ENCODE data around the gene PAPLN. TPM values are rescaled to one million over a fixed set of nuclear protein-coding genes. Genes with fewer than 3 reads are reported as not detected.

Gene PAPLN
- total and polyA plus RNA-seq, 9 of the 15 experiments (the other 6 are each of a cell fraction or from before 2014, with no cell fraction given) = 0.43 to 3.5 (median 1.7) TPM

- TF ChIP-seq PBX2 (CRISPR knock-in tag; IDR thresholded peaks at IDR 0.05; ENCODE audit: low read depth) (no peak), PBX2 (tag; conservative IDR thresholded peaks at IDR 0.05; ENCODE audit: low read depth) (peak; percentile 69), KLF16 (IDR thresholded peaks at IDR 0.05) (no peak), CTBP1 (IDR thresholded peaks at IDR 0.05; ENCODE audit: borderline replicate concordance) (no peak), FOXP1 (CRISPR knock-in tag; IDR thresholded peaks at IDR 0.05) (no peak), MEIS2 (IDR thresholded peaks at IDR 0.05; ENCODE audit: partially characterized antibody) (peak; percentile 87)
Measured at GRCh38 chr14:73323896-73324399, 86.6 kb downstream of the PAPLN start (continued).

Small RNA genes lying within 50 kb of the gene (small RNA-seq; reads per million reads assigned to genes)
- gene AC004858.1 (not detected), gene RNU6-419P (not detected)

Other genes with a start within 250 kb of the PAPLN start
- gene ZFYVE1, start 210.4 kb upstream of the PAPLN start, total RNA-seq (2014; rRNA removed) = 2.4 and 5.5 TPM in 2 replicates
- gene ZFYVE1, start 210.4 kb upstream of the PAPLN start, total RNA-seq (2014; rRNA removed; fragmentation: Illumina TruSeq; extraction: Trizol) = 2.8 and 3.0 TPM in 2 replicates
- 2.4 and 2.5 TPM in 2 replicates for gene ZFYVE1, start 210.4 kb upstream of the PAPLN start, total RNA-seq (2015; rRNA removed; fragmentation: Illumina TruSeq; extraction: Trizol)
- 3.2 and 4.9 TPM in 2 replicates for gene ZFYVE1, start 210.4 kb upstream of the PAPLN start, total RNA-seq (2021)
- 4.4 and 5.0 TPM in 2 replicates for gene ZFYVE1, start 210.4 kb upstream of the PAPLN start, polyA plus RNA-seq (2011; rRNA removed)
- gene ZFYVE1, start 210.4 kb upstream of the PAPLN start, polyA plus RNA-seq (2014; fragmentation: Illumina TruSeq; extraction: Trizol) = 3.1 and 3.4 TPM in 2 replicates
- 1 to 10 TPM in 1 of 2 experiments, under 1 TPM in 1; 0.62 to 1.1 TPM for gene ZFYVE1, start 210.4 kb upstream of the PAPLN start, polyA plus RNA-seq (2014; fragmentation: Nextera tagmentation; extraction: Ambion mirVana)
- 3.9 and 4.4 TPM in 2 replicates for gene ZFYVE1, start 210.4 kb upstream of the PAPLN start, polyA plus RNA-seq (2014; rRNA removed)
- 32.2 and 34.6 TPM in 2 replicates for gene RBM25, start 179.0 kb upstream of the PAPLN start, total RNA-seq (2014; rRNA removed)
- 48.1 and 55.6 TPM in 2 replicates for gene RBM25, start 179.0 kb upstream of the PAPLN start, total RNA-seq (2014; rRNA removed; fragmentation: Illumina TruSeq; extraction: Trizol)
- gene RBM25, start 179.0 kb upstream of the PAPLN start, total RNA-seq (2015; rRNA removed; fragmentation: Illumina TruSeq; extraction: Trizol) = 59.8 and 64.4 TPM in 2 replicates
- gene RBM25, start 179.0 kb upstream of the PAPLN start, total RNA-seq (2021) = 47.3 and 51.4 TPM in 2 replicates
- gene RBM25, start 179.0 kb upstream of the PAPLN start, polyA plus RNA-seq (2011; rRNA removed) = 28.8 and 38.1 TPM in 2 replicates
- gene RBM25, start 179.0 kb upstream of the PAPLN start, polyA plus RNA-seq (2014; fragmentation: Illumina TruSeq; extraction: Trizol) = 64.4 and 80.1 TPM in 2 replicates
- 10 to 100 TPM; 28.6 to 36.7 TPM for gene RBM25, start 179.0 kb upstream of the PAPLN start, polyA plus RNA-seq (2014; fragmentation: Nextera tagmentation; extraction: Ambion mirVana)
- 46.2 and 58.8 TPM in 2 replicates for gene RBM25, start 179.0 kb upstream of the PAPLN start, polyA plus RNA-seq (2014; rRNA removed)
- gene PSEN1, start 101.0 kb upstream of the PAPLN start, total RNA-seq (2014; rRNA removed) = 15.0 and 15.3 TPM in 2 replicates
- gene PSEN1, start 101.0 kb upstream of the PAPLN start, total RNA-seq (2014; rRNA removed; fragmentation: Illumina TruSeq; extraction: Trizol) = 14.3 and 16.2 TPM in 2 replicates
- gene PSEN1, start 101.0 kb upstream of the PAPLN start, total RNA-seq (2015; rRNA removed; fragmentation: Illumina TruSeq; extraction: Trizol) = 14.6 and 14.8 TPM in 2 replicates
- 18.7 and 22.2 TPM in 2 replicates for gene PSEN1, start 101.0 kb upstream of the PAPLN start, total RNA-seq (2021)
- gene PSEN1, start 101.0 kb upstream of the PAPLN start, polyA plus RNA-seq (2011; rRNA removed) = 9.9 and 10.8 TPM in 2 replicates
- 20.1 and 25.2 TPM in 2 replicates for gene PSEN1, start 101.0 kb upstream of the PAPLN start, polyA plus RNA-seq (2014; fragmentation: Illumina TruSeq; extraction: Trizol)
- 10 to 100 TPM in 1 of 2 experiments, 1 to 10 TPM in 1; 6.5 to 13.7 TPM for gene PSEN1, start 101.0 kb upstream of the PAPLN start, polyA plus RNA-seq (2014; fragmentation: Nextera tagmentation; extraction: Ambion mirVana)
- 12.7 and 13.9 TPM in 2 replicates for gene PSEN1, start 101.0 kb upstream of the PAPLN start, polyA plus RNA-seq (2014; rRNA removed)
- gene NUMB, start 221.0 kb downstream of the PAPLN start, total RNA-seq (2014; rRNA removed) = 16.8 and 17.8 TPM in 2 replicates
- 18.1 TPM in 2 replicates for gene NUMB, start 221.0 kb downstream of the PAPLN start, total RNA-seq (2014; rRNA removed; fragmentation: Illumina TruSeq; extraction: Trizol)
- 13.5 and 17.9 TPM in 2 replicates for gene NUMB, start 221.0 kb downstream of the PAPLN start, total RNA-seq (2015; rRNA removed; fragmentation: Illumina TruSeq; extraction: Trizol)
- gene NUMB, start 221.0 kb downstream of the PAPLN start, total RNA-seq (2021) = 38.3 and 39.4 TPM in 2 replicates
- gene NUMB, start 221.0 kb downstream of the PAPLN start, polyA plus RNA-seq (2011; rRNA removed) = 54.0 and 65.1 TPM in 2 replicates
- gene NUMB, start 221.0 kb downstream of the PAPLN start, polyA plus RNA-seq (2014; fragmentation: Illumina TruSeq; extraction: Trizol) = 44.2 and 48.6 TPM in 2 replicates
- 10 to 100 TPM; 23.5 to 47.8 TPM for gene NUMB, start 221.0 kb downstream of the PAPLN start, polyA plus RNA-seq (2014; fragmentation: Nextera tagmentation; extraction: Ambion mirVana)
- 31.5 and 32.3 TPM in 2 replicates for gene NUMB, start 221.0 kb downstream of the PAPLN start, polyA plus RNA-seq (2014; rRNA removed)